A549 (cell line): ENCODE measurements around the gene GRIK4. TPM values are rescaled to one million over a fixed set of nuclear protein-coding genes. Genes with fewer than 3 reads are reported as not detected.

Experiments used
- ATAC-seq, 2 experiments: fragments of 200-7000 bp in 1 of 2; fragments of >200 bp in 1 of 2; cut with Nextera tagmentation in 1 of 2; cut with Tn5 transposase in 1 of 2; 3 replicates each; pipeline versions ENCODE4 v1.8.0 to v1.9.1; 2018 to 2020; ENCODE audit warnings: mild to moderate bottlenecking in 1 of 2, moderate library complexity in 1 of 2
- CTCF ChIA-PET: fragments of 300-600 bp; sonication (Branson Sonifier 250); formaldehyde crosslinking; extraction: SDS; loops from one replicate; lab custom pipeline; 2021; ENCODE audit warnings: antibody characterized with exemption, inconsistent platforms; lab: Yijun Ruan, JAX
- POLR2A ChIA-PET: fragments of 350-600 bp; formaldehyde crosslinking; extraction: SDS; loops from one replicate; lab custom pipeline; 2021; ENCODE audit warnings: antibody characterized with exemption, inconsistent platforms; lab: Yijun Ruan, JAX
- DNase-seq, 2 experiments: peaks; one replicate each; pipeline versions ENCODE4 v3.0.0 to v3.0.0-alpha.2; 2011 to 2016; ENCODE audit warnings: low read depth in 1 of 2, low spot score in 1 of 2
- FAIRE-seq: peaks from 2 replicates; lab custom pipeline; 2011; peaks lifted over from hg19 to GRCh38; lab: Jason Lieb, UNC
- H3K27ac ChIP-seq, 2 experiments: fragments of >200 bp; sonication (Bioruptor Twin); formaldehyde crosslinking; 3 replicates each; pipeline ENCODE4 v1.5.1; 2016 to 2017
- H3K4me1 ChIP-seq: fragments of >200 bp; sonication (Bioruptor Twin); formaldehyde crosslinking; 3 replicates; pipeline ENCODE4 v1.6.1; 2016
- H3K4me2 ChIP-seq: fragments of >200 bp; sonication (Bioruptor Twin); formaldehyde crosslinking; 3 replicates; pipeline ENCODE4 v1.6.1; 2016
- H3K4me3 ChIP-seq: fragments of >200 bp; sonication (Bioruptor Twin); formaldehyde crosslinking; 3 replicates; pipeline ENCODE4 v1.5.1; 2016
- H3K9me3 ChIP-seq: fragments of >200 bp; sonication (Bioruptor Twin); formaldehyde crosslinking; 3 replicates; pipeline ENCODE4 v1.6.1; 2016
- CBX8 ChIP-seq: fragments of 200-600 bp; sonication (generic); IDR thresholded peaks from 2 replicates; pipeline ENCODE4 v1.6.1; 2016
- CHD2 ChIP-seq: fragments of 150-350 bp; IDR thresholded peaks from 2 replicates; pipeline ENCODE4 v1.6.1; 2014; ENCODE audit warnings: low read length; ENCODE audit not compliant: partially characterized antibody
- EHF ChIP-seq: fragments of 250-450 bp; sonication (Bioruptor Pico); IDR thresholded peaks from 2 replicates; pipeline ENCODE4 v1.5.0; 2020; ENCODE audit warnings: mild to moderate bottlenecking
- FOSB ChIP-seq: fragments of 250-450 bp; sonication (Bioruptor Pico); IDR thresholded peaks from 2 replicates; pipeline ENCODE4 v1.5.0; 2020; ENCODE audit warnings: mild to moderate bottlenecking, moderate library complexity
- FOXS1 ChIP-seq: fragments of 250-450 bp; sonication (Bioruptor Pico); IDR thresholded peaks from 2 replicates; pipeline ENCODE4 v1.5.0; 2020; ENCODE audit warnings: mild to moderate bottlenecking, moderate library complexity
- HDAC2 ChIP-seq: fragments of 200-600 bp; sonication (generic); IDR thresholded peaks from 2 replicates; pipeline ENCODE4 v1.6.1; 2016
- HEYL ChIP-seq: fragments of 250-450 bp; sonication (Bioruptor Pico); IDR thresholded peaks from 2 replicates; pipeline ENCODE4 v1.8.0; 2021; ENCODE audit warnings: mild to moderate bottlenecking, moderate library complexity
- HOXB5 ChIP-seq: fragments of 250-450 bp; sonication (Bioruptor Pico); IDR thresholded peaks from 2 replicates; pipeline ENCODE4 v1.5.0; 2020; ENCODE audit warnings: mild to moderate bottlenecking, moderate library complexity
- KDM1A ChIP-seq: fragments of 200-600 bp; sonication (generic); IDR thresholded peaks from 2 replicates; pipeline ENCODE4 v1.6.1; 2016; ENCODE audit warnings: low read depth, mild to moderate bottlenecking
- KDM5A ChIP-seq: fragments of 200-600 bp; sonication (generic); IDR thresholded peaks from 2 replicates; pipeline ENCODE4 v1.6.1; 2016; ENCODE audit warnings: antibody characterized with exemption, mild to moderate bottlenecking
- MAZ ChIP-seq: fragments of 150-350 bp; IDR thresholded peaks from 2 replicates; pipeline ENCODE4 v1.6.1; 2014; ENCODE audit warnings: antibody characterized with exemption, low read depth, low read length, borderline replicate concordance
- POLR2AphosphoS2 ChIP-seq: conservative IDR thresholded peaks from 2 replicates; pipeline ENCODE4 v1.6.1; 2012; ENCODE audit warnings: low read length, improper control_type of control experiment, inconsistent platforms
- RARB ChIP-seq: fragments of 250-450 bp; sonication (Bioruptor Pico); IDR thresholded peaks from 2 replicates; pipeline ENCODE4 v1.8.0; 2021; ENCODE audit warnings: mild to moderate bottlenecking, moderate library complexity
- RFX5 ChIP-seq: fragments of 450-650 bp; IDR thresholded peaks from 2 replicates; pipeline ENCODE4 v1.7.1; 2014; ENCODE audit warnings: antibody characterized with exemption, mild to moderate bottlenecking, moderate library complexity
- SMC3 ChIP-seq: fragments of >200 bp; sonication (Bioruptor Twin); formaldehyde crosslinking; IDR thresholded peaks from 3 replicates; pipeline ENCODE4 v1.6.1; 2018; ENCODE audit warnings: inconsistent platforms
- TFCP2L1 ChIP-seq: fragments of 250-450 bp; sonication (Bioruptor Pico); IDR thresholded peaks from 2 replicates; pipeline ENCODE4 v1.5.0; 2021; ENCODE audit warnings: mild to moderate bottlenecking
- ZC3H11A ChIP-seq: fragments of 450-650 bp; IDR thresholded peaks from 2 replicates; pipeline ENCODE4 v1.6.1; 2014; ENCODE audit warnings: antibody characterized with exemption, mild to moderate bottlenecking
- ZFP36 ChIP-seq: fragments of 450-650 bp; IDR thresholded peaks from 2 replicates; pipeline ENCODE4 v1.6.1; 2014; ENCODE audit warnings: borderline replicate concordance; ENCODE audit not compliant: partially characterized antibody
- ZNF302 ChIP-seq: fragments of 250-450 bp; sonication (Bioruptor Pico); IDR thresholded peaks from 2 replicates; pipeline ENCODE4 v1.9.0; 2021; ENCODE audit warnings: inconsistent platforms, mild to moderate bottlenecking, moderate library complexity
- ZSCAN20 ChIP-seq: fragments of 250-450 bp; sonication (Bioruptor Pico); IDR thresholded peaks from 2 replicates; pipeline ENCODE4 v1.8.0; 2022; ENCODE audit warnings: mild to moderate bottlenecking, moderate library complexity
- WGBS: methylation state at CpG from one replicate; pipeline ENCODE4 v1.1.6; 2017; ENCODE audit errors: missing lambda C conversion rate; 5-methylcytosine and 5-hydroxymethylcytosine counted together
- polyA plus RNA-seq, 4 experiments: library from polyadenylated mRNA; depleted of rRNA in 3 of 4; stranded (reverse); fragments of >200 nt; fragmentation: RNase III in 1 of 4; extraction: RNeasy Plus Mini Kit Qiagen cat#74134 plus additional on column Dnase treatment in 1 of 4; gene quantifications; 2 replicates in 3 of 4; 3 replicates in 1 of 4; pipeline ENCODE4 v1.2.3, GENCODE V29; 2011 to 2017
- TF ChIP-seq, protein P1 (sequence below): fragments of >200 bp; sonication (Bioruptor Twin); formaldehyde crosslinking; IDR thresholded peaks from 3 replicates; pipeline ENCODE4 v1.6.1; 2016
- TF ChIP-seq, protein P2 (sequence below): fragments of 250-450 bp; sonication (Bioruptor Pico); IDR thresholded peaks from 2 replicates; pipeline ENCODE4 v1.5.0; 2020; ENCODE audit warnings: low read depth, mild to moderate bottlenecking, moderate library complexity
- TF ChIP-seq, protein P3 (sequence below): fragments of >200 bp; sonication (Bioruptor Twin); formaldehyde crosslinking; IDR thresholded peaks from 3 replicates; pipeline ENCODE4 v1.5.1; 2016

Gene GRIK4
- polyA plus RNA-seq, 2 of the 4 experiments (the other 2 are of a cell fraction), result 0.01 TPM; not detected in 1

DNA sequence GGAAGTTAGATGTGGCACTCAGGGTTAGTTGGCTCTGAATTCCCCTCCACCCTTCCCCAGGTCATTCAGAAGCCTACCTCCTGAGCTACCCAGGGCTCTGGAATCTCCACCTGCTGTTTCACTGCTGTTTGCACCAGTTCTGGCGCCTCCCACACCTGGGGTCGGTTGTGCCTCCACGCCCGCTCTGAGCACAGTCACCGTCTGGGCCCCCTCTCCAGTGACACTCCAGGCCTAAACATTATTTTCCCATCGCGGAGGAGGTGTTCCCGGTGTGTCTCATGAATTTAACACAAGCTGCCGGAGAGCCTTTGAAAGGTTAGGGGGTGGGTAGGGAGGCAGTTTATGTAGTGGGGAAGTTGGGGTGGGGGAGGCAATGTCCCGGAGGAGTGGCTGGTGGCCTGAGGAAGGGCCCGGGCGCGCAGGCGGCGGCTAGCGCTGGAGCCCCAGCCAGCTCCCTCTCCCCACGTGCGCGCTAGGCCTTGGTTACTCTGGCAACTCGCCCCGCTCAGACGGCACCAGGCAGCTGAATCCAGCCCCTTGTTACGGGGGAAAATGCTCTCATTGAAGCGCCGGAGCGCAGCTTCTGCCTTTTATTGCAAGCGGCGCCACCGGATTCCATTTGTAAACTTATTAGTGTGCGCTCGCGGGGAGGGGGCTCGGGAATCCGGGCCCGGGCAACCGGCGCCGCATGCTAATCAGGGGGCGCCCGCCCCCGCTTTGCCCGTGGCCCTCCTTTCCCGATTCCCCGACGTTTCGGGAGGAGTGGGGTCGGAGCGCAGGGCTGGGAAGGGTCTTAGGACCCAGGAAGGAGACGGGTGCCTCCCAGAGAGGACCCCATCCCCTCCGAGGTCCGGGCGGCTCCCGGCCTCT lies 52.4 kb downstream of the GRIK4 start:
- no peak for FAIRE-seq
- H3K4me1 ChIP-seq, result no peaks in the 10 kb centered on the region
- no peak overlapping the region for H3K4me2 ChIP-seq
- 89% methylated on average over 42 of the region's 53 CpGs for WGBS
- H3K27ac ChIP-seq, result no peak overlapping the region
- no peak for ATAC-seq
- no peak for DNase-seq
- no peak overlapping the region for H3K4me3 ChIP-seq
- TF ChIP-seq, protein P1, sequence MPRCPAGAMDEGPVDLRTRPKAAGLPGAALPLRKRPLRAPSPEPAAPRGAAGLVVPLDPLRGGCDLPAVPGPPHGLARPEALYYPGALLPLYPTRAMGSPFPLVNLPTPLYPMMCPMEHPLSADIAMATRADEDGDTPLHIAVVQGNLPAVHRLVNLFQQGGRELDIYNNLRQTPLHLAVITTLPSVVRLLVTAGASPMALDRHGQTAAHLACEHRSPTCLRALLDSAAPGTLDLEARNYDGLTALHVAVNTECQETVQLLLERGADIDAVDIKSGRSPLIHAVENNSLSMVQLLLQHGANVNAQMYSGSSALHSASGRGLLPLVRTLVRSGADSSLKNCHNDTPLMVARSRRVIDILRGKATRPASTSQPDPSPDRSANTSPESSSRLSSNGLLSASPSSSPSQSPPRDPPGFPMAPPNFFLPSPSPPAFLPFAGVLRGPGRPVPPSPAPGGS, result no peak
- TF ChIP-seq RARB, result no peak
- ChIA-PET POLR2A (no interaction called here), CTCF (interaction anchor here (0.6 to 1.4 kb wide), 4 partner anchors 20 to 238 kb away, joined by 3 to 4 read pairs (median 3); no protein-coding TSS in a partner anchor)
- H3K9me3 ChIP-seq, result no peaks in the 10 kb centered on the region

DNA sequence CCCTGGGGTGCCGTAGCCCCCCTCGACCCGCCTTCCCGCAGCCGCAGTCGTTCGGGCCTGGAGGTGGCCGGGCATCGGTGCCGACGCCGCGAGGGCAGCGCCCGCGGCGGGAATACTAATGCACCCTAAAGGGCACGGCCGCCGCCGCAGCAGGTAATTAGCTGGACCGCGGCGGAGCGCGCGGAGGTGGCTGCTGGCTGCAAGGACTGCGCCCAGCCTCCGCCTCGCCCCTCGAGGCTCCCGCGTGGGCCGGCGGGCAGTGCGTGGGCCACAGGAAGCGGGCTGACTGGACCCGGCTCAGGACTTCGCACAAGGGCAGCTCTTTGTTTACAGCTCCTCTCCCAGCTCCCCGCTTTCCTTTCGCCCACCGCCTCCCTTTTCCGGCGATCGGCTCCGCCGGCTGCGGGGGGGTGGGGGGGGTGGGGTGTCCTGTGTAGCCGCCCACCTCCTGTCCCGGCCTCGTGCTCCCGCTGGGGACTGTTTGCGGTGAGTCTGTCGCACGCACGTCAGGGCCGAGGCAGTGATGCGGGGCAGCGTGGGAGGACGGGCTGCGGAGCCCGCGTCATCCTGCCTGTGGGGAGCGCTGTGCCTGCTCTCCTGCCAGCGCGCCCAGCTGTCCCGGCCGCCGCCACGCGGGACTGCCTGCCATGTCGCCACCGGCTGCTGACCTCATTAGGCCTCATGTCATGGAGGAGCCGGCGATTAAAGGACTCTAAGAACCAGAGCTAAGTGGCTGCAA lies 53.2 kb downstream of the GRIK4 start:
- TF ChIP-seq EHF (CRISPR knock-in tag) (no peak), HDAC2 (no peak), TFCP2L1 (no peak), FOSB (CRISPR knock-in tag) (no peak)
- DNase-seq, result no peak
- H3K9me3 ChIP-seq, result no peaks in the 10 kb centered on the region
- ATAC-seq, result no peak
- H3K4me3 ChIP-seq, result no peak overlapping the region
- no peak overlapping the region for H3K4me2 ChIP-seq
- 80% methylated on average over 50 of the region's 75 CpGs for WGBS
- FAIRE-seq, result no peak
- CTCF ChIA-PET, result no interaction called here
- no peaks in the 10 kb centered on the region for H3K4me1 ChIP-seq
- H3K27ac ChIP-seq, result no peak overlapping the region
- POLR2A ChIA-PET, result no interaction called here

DNA sequence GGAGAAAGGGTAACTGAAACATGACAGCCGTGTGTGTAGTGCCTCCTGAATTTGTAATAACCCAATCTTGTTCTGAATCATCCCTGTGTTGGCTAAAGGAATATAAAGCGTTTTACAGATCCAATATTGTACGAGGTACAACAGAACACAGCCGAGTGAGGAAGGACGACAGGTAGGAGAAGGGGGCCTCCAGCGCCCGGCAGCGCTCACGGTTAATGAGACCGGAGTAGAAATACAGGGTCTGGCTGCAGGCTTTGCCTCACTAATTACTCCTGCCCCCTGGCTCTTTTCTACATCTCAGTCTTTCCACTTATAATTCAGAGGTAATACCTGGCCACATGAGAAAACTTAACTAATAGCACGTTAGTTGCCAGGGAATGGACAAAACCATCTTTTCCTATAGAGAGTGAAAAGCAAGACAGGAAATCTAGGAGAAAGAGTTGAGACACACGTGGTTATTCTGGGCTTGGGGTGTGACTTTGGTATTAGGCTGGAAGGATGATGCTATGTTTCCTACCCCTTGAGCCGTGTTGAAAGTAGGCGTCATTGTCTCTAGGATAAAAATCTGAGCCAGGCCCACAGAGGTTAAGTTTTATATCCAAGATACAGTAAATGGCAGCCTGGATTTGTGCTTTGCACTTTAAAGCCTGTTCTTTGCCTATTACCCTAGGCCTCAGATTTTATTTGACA lies 54.1 kb downstream of the GRIK4 start:
- 84% methylated on average over 14 of the region's 14 CpGs for WGBS

More for the DNA sequence above, 54.1 kb downstream of the GRIK4 start:
- ATAC-seq (no peak), FAIRE-seq (no peak), DNase-seq (no peak)
- ChIA-PET CTCF (no interaction called here), POLR2A (no interaction called here)
- no peaks in the 10 kb centered on the region for H3K9me3 ChIP-seq
- no peak overlapping the region for H3K4me3 ChIP-seq
- H3K4me2 ChIP-seq, result no peak overlapping the region
- TF ChIP-seq ZNF302 (CRISPR knock-in tag) (no peak), HEYL (CRISPR knock-in tag) (no peak), SMC3 (no peak), ZSCAN20 (CRISPR knock-in tag) (no peak), MAZ (no peak), FOXS1 (CRISPR knock-in tag) (no peak), CBX8 (no peak), POLR2AphosphoS2 (no peak), CHD2 (no peak), HDAC2 (no peak), KDM5A (no peak), ZC3H11A (no peak), FOSB (CRISPR knock-in tag) (no peak), KDM1A (no peak), HOXB5 (CRISPR knock-in tag) (no peak), RFX5 (no peak), ZFP36 (no peak)
- TF ChIP-seq, protein P2, sequence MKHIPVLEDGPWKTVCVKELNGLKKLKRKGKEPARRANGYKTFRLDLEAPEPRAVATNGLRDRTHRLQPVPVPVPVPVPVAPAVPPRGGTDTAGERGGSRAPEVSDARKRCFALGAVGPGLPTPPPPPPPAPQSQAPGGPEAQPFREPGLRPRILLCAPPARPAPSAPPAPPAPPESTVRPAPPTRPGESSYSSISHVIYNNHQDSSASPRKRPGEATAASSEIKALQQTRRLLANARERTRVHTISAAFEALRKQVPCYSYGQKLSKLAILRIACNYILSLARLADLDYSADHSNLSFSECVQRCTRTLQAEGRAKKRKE (CRISPR knock-in tag), result no peak
- TF ChIP-seq, protein P1, result no peak
- TF ChIP-seq, protein P3, sequence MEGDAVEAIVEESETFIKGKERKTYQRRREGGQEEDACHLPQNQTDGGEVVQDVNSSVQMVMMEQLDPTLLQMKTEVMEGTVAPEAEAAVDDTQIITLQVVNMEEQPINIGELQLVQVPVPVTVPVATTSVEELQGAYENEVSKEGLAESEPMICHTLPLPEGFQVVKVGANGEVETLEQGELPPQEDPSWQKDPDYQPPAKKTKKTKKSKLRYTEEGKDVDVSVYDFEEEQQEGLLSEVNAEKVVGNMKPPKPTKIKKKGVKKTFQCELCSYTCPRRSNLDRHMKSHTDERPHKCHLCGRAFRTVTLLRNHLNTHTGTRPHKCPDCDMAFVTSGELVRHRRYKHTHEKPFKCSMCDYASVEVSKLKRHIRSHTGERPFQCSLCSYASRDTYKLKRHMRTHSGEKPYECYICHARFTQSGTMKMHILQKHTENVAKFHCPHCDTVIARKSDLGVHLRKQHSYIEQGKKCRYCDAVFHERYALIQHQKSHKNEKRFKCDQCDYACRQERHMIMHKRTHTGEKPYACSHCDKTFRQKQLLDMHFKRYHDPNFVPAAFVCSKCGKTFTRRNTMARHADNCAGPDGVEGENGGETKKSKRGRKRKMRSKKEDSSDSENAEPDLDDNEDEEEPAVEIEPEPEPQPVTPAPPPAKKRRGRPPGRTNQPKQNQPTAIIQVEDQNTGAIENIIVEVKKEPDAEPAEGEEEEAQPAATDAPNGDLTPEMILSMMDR, result no peak
- H3K4me1 ChIP-seq, result no peaks in the 10 kb centered on the region
- no peak overlapping the region for H3K27ac ChIP-seq
